Brain microvascular endothelial cell (primary cell): ENCODE results near the gene CRACDL.

Experiments used
- DNase-seq: peaks from one replicate; pipeline ENCODE4 v3.0.0-alpha.2; 2020
- H3K27ac ChIP-seq: fragments of 250-450 bp; sonication (Bioruptor Pico); 2 replicates; pipeline ENCODE4 v1.5.1; 2020; ENCODE audit warnings: mild to moderate bottlenecking, moderate library complexity
- H3K27me3 ChIP-seq: fragments of 250-450 bp; sonication (Bioruptor Pico); replicated peaks from 2 replicates; pipeline ENCODE4 v1.5.1; 2020; ENCODE audit warnings: mild to moderate bottlenecking
- H3K36me3 ChIP-seq: fragments of 250-450 bp; sonication (Bioruptor Pico); replicated peaks from 2 replicates; pipeline ENCODE4 v1.5.1; 2020; ENCODE audit warnings: mild to moderate bottlenecking
- H3K4me3 ChIP-seq: 2 replicates; pipeline ENCODE4 v1.5.1; 2011; ENCODE audit warnings: low read depth, mild to moderate bottlenecking, control low read depth, low read length, moderate library complexity
- CTCF ChIP-seq: IDR thresholded peaks from 2 replicates; pipeline ENCODE4 v1.5.1; 2011; ENCODE audit warnings: low read depth, mild to moderate bottlenecking, moderate library complexity, low read length, control low read depth, inconsistent platforms; ENCODE audit errors: missing control alignments
- in situ Hi-C: cut with HindIII; loops from 2 replicates; pipeline ENCODE4 v1.10.0; 2017; ENCODE audit warnings: low sequenced_read_pairs, low pct_ligation_motif_present

The CRACDL gene

GRCh38 chr2:98931596-98931995 lies 4.4 kb downstream of the CRACDL start:
- in situ Hi-C loops, result no loop called here
- H3K36me3 ChIP-seq, result no peaks in the 10 kb centered on the region
- no peak overlapping the region for H3K27ac ChIP-seq
- TF ChIP-seq CTCF, result no peak
- DNase-seq, result no peak
- peaks cover 9% of the 10 kb centered on the region for H3K27me3 ChIP-seq
- H3K4me3 ChIP-seq, result no peak overlapping the region

GRCh38 chr2:98929920-98930319 lies 6.1 kb downstream of the CRACDL start:
- Histone ChIP-seq H3K27ac (no peak overlapping the region), H3K36me3 (no peaks in the 10 kb centered on the region), H3K4me3 (no peak overlapping the region), H3K27me3 (peaks cover under 1% of the 10 kb centered on the region)
- no peak for DNase-seq
- no peak for TF ChIP-seq CTCF
- in situ Hi-C loops, result no loop called here

- in situ Hi-C loops, result no loop called here
- no peak overlapping the region for H3K27ac ChIP-seq
- no peak overlapping the region for H3K4me3 ChIP-seq
- no peak for TF ChIP-seq CTCF
- DNase-seq, result no peak
- H3K36me3 ChIP-seq, result no peaks in the 10 kb centered on the region
- no peaks in the 10 kb centered on the region for H3K27me3 ChIP-seq
These were observed 7.8 kb downstream of the CRACDL start for GRCh38 chr2:98928242-98928641.

- H3K36me3 ChIP-seq, result no peaks in the 10 kb centered on the region
- no peak for TF ChIP-seq CTCF
- no peak overlapping the region for H3K27ac ChIP-seq
- no peaks in the 10 kb centered on the region for H3K27me3 ChIP-seq
- no peak overlapping the region for H3K4me3 ChIP-seq
- DNase-seq, result no peak
- in situ Hi-C loops, result no loop called here
These were observed 9.0 kb downstream of the CRACDL start for GRCh38 chr2:98927027-98927426.

GRCh38 chr2:98926601-98927000 lies 9.4 kb downstream of the CRACDL start:
- in situ Hi-C loops, result no loop called here
- Histone ChIP-seq H3K27ac (no peak overlapping the region), H3K4me3 (no peak overlapping the region), H3K27me3 (no peaks in the 10 kb centered on the region), H3K36me3 (no peaks in the 10 kb centered on the region)
- no peak for TF ChIP-seq CTCF
- no peak for DNase-seq

- no peak for TF ChIP-seq CTCF
These were observed 11.1 kb downstream of the CRACDL start for GRCh38 chr2:98924910-98925309.

More at GRCh38 chr2:98924910-98925309, 11.1 kb downstream of the CRACDL start:
- H3K4me3 ChIP-seq, result no peak overlapping the region
- no peaks in the 10 kb centered on the region for H3K27me3 ChIP-seq
- no peak for DNase-seq
- in situ Hi-C loops, result no loop called here
- no peaks in the 10 kb centered on the region for H3K36me3 ChIP-seq
- H3K27ac ChIP-seq, result no peak overlapping the region
